IPS-18c (cell line): ENCODE results near the gene KIF26B.
"Not testable (repeated sequence)": the region's sequence is repeated elsewhere in the genome, so short reads cannot be mapped to it uniquely, and the experiment has no call there.

Experiments
- H3K4me3 ChIP-seq: 2 replicates; pipeline ENCODE4 v1.7.0; 2013; ENCODE audit warnings: low read depth, mild to moderate bottlenecking, low read length, moderate library complexity; ENCODE audit not compliant: insufficient read depth
- H3K9me3 ChIP-seq: one replicate; pipeline ENCODE4 v1.6.1; 2013; ENCODE audit warnings: mild to moderate bottlenecking, low read length, moderate library complexity; ENCODE audit not compliant: control insufficient read depth, insufficient read depth

KIF26B gene

DNA sequence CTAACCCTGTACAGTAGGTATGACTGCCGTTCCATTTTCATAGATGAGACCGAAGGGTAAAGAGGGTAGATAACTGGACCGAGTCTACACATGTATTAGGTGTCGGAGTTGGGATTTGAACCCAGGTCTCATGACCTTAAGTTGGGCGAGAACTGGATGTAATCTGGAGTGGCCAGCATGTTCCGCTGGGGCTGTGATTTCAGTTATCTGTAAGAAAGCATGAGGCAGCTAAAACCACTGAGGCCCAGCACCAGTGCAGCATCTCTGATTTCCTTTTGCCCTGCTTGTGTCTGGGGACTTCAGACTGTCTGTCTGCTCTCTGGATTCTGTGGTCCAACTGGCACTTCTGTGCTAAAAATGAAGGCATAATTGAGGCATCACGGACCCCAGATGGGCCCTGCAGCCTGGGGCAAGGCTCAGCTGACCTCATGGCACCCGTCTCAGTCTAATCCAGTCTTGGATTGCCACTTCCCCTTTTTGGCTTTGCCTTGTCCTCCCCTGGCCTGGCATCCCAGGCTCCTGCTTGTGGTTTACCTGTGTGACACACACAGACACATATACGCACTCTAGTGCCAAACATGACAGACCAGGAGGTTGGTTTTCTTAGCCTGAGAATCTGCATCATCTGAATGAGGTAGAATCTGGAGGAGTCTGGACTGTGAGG is 180.2 kb downstream of the KIF26B start:
- H3K4me3 ChIP-seq: no peak overlapping the region

DNA sequence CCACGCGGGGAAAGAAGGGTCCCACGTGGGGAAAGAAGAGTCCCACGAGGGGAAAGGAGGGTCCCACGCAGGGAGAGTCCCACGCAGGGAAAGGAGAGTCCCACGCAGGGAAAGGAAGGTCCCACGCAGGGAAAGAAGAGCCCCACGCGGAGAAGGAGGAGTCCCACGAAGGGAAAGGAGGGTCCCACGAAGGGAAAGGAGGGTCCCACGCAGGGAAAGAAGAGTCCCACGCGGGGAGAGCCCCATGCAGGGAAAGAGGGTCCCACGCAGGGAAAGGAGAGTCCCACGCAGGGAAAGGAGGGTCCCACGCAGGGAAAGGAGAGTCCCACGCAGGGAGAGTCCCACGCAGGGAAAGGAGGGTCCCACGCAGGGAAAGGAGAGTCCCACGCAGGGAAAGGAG is 180.9 kb downstream of the KIF26B start:
- H3K4me3 ChIP-seq, H3K9me3 ChIP-seq: not testable (repeated sequence)

More for the DNA sequence above, 180.2 kb downstream of the KIF26B start:
- no peaks in the 10 kb centered on the region for H3K9me3 ChIP-seq

DNA sequence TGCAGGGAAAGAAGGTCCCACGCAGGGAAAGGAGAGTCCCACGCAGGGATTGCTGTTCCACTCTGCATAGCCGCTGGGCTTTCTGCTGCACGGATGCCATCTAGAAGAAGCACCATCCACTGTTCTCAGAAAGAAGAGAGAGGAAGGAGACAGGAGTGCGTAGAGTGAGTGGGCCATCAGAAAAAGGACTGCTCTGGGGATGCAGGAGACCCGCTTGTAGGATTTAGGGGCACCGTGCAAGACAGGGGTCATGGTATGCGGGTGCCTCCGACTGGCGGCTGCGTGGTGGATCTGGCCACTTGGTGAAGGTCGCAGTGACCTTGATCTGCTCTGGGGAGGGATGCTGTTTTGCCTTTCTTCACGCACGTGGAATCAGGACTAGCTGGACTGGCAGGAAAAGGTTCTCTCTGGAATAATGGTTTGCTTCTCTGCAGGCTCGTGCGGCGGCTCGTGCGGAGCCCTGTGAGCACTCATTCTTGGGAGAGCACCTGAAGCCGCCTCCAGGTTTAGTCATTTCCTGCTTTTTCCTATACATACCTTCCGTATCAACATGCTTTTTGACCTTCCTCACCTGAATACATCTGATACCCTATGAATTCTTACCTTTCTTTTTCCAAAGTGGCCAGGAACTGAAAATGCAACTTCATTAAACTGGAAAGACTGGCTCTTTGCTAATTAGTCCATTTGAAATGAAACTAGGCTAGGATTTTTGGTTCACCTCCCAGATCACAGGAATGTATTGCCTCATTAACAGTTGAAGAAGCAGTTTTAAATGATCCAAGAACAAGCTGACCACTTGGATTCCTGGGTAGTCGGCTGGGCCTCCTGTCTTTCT is 181.6 kb downstream of the KIF26B start:
- Histone ChIP-seq H3K9me3 (no peaks in the 10 kb centered on the region), H3K4me3 (no peak overlapping the region)

DNA sequence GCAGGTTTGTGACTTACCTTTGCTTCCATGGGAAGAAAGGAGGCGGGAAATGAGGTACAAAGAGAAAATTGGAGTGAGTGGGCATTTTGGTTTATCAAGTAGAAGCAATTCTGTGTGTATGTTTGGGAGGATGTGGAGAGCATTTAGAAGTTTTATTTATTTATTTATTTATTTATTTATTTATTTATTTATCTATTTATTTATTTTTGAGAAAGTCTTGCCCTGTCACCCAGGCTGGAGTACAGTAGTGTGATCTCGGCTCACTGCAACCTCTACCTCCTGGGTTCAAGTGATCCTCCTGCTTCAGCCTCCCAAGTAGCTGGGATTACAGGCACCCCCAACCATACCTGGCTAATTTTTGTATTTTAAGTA is 182.2 kb downstream of the KIF26B start:
- H3K4me3 ChIP-seq, H3K9me3 ChIP-seq: not testable (repeated sequence)

DNA sequence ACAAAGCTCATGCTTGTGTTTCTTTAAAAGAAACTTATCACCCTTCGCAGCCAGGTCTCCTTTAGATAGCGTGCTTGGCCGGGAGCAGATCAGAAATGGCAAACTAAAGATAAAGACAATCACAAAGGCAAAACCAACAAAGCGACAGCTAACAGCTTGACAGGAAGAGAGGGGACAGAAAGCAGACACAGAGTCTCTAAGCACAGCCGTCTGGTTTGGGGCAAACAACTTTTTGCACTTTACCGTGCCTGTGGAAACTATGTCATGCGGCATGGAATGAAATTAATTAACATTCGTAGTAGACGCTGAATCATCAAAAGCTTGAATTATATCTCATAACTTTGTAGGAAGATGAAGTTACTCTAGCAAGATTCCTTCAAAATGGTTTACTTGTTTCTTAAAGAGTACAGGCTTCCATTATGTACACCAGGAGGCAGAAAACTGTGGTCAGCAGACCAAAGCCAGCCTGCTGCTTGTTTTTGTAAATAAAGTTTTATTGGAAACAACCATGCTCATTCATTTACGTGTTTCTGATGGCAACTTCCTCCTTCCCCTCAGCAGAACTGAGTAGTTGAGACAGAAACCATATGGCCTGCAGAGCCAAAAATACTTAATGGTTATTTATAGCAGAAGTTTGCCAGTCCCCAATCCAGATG is 183.2 kb downstream of the KIF26B start:
- H3K9me3 ChIP-seq: no peaks in the 10 kb centered on the region
- H3K4me3 ChIP-seq: no peak overlapping the region

DNA sequence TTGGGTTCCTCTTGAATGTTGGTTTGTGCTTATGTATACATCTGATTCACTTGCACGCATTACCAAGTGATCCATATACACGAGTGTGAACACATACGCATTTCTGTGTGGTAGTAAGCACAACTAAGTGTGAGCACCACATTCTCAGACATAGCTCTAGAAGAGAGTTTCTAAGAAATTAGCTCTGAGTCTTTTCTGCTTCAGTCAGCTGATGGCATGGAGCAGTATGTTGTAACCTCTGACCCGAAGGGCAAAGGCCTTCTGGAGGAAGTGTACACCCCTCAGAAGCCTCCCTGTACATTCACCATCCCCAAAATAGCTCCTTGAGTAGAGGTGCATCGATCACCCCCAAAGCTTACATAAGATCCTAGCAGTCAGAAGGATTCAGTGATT is 183.7 kb downstream of the KIF26B start:
- Histone ChIP-seq H3K4me3 (no peak overlapping the region), H3K9me3 (no peaks in the 10 kb centered on the region)

DNA sequence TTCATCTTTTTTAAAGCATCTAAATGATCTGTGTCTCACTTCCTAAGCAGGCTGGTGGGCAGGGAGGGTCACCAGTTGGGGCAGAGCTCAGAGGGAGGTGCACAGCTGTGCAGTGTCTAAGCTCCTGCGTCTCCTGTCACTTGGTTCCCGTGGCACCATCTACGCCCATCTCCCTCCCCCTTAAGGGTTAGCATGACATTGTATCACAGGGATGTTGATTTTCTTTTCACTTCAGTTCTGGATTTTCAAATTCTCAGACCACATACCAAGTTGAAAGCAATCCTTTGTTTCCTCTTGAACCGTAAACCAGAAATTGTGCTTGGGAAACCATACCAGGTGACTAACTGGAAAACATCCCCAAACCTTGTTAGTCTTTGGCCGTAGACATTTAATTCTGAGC is 187.0 kb downstream of the KIF26B start:
- Histone ChIP-seq H3K4me3 (no peak overlapping the region), H3K9me3 (no peaks in the 10 kb centered on the region)

DNA sequence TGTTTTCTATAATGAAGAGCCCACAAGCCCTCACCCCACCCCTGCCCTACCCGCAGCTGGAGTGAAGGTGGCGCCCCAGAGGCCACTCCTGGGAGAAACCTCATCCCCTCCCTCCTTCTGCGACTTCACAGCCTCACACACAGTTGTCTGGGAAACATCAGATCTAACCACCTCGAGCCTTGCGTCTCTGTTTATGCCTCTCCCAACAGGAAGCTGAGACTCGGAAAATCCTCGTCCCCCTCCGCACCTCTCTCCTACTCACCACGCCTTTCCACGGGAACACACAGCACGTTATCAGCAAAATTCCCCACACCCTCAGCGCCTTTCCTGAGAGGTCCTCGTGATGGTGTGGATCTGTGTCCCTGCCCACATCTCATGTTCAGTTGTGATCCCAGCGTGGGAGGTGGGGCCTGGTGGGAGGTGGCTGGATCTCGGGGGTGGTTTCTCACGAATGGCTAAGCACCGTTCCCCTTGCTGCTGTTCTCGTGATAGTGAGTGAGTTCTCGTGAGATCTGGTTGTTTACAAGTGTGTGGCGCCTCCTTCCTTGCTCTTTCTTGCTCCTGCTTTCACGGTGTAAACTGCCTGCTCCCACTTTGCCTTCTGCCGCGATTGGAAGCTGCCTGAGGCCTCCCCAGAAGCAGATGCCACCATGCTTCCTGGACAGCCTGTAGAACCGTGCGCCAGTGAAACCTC is 190.6 kb downstream of the KIF26B start:
- Histone ChIP-seq H3K4me3 (no peak overlapping the region), H3K9me3 (no peaks in the 10 kb centered on the region)

DNA sequence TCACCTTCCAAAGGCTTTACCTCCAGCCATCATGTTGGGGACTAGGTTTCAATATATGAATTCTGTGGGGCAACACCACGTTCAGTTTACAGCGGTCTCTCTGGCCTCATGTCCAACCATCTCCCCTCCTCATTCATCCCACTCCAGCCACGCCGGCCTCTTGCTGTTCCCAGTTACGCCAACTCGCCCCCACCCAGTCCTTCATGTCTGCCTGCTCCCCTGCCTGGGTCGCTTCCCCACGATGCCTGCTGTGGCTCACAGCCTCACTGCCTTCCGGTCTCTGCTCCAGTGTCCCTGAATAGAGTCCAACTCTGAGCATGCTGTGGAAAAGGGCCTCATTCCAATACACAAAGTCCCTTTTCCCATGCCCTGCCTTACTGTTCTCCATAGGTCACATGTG is 193.8 kb downstream of the KIF26B start:
- H3K4me3 ChIP-seq: no peak overlapping the region
- H3K9me3 ChIP-seq: no peaks in the 10 kb centered on the region

DNA sequence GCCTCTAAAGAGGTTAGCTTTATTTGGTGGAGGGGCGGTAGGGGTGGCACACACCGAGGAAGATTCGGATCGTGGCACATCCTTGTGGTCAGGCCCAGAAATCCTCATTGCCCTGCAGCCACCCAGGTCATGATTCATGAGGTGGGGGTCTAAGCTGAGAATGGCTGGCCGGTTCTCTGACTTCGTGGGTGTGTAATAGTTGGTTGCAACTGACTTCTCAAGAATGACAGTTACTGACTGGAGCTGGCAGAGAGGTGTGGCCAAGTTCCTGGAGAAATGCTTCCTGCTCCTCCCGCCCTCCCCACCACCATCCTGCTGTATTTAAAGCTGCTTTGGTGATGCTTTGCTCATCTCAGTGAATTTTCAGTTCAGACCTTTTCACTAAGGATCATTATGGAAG is 198.6 kb downstream of the KIF26B start:
- H3K9me3 ChIP-seq: no peaks in the 10 kb centered on the region
- H3K4me3 ChIP-seq: no peak overlapping the region

DNA sequence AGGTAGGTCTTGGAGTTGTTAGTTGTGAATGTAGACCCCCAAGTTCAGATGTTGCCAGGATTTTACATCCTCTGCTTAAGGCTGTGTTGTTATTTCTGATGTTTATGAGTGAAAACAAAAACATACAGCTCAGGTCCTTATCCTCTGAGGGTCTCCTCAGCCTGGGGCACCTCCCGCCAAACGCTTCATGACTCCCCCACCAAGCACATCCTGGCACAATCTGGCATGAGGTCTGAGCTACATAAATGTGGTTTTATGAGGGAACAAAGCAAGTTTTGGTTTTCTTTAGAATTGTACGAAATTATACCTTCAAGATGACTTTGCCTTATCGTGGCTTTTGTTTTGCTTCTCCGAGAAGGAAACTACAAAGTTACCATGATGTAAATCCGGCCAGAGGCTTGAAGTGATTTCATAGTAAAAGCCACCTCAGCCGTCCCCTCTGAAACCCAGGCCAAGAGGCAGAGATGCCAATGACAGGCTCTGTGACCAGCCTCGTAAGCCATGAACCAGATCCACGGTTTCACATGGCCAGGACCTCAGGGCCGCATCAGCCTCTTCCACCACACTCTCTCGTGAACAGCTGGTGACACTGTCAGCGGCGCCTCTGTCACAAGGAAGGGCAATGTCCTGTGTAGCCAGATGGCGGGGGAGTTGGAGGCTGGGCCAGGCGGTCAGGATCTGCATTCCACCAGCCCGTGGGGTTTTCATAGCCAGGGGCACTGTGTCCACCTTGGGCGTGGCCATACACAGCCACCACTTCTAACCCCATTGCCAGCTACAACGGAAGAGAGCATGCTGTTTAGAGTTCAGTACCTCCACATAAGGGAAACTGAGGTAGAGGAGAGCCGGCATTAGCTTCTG is 199.4 kb downstream of the KIF26B start:
- no peak overlapping the region for H3K4me3 ChIP-seq
- no peaks in the 10 kb centered on the region for H3K9me3 ChIP-seq

DNA sequence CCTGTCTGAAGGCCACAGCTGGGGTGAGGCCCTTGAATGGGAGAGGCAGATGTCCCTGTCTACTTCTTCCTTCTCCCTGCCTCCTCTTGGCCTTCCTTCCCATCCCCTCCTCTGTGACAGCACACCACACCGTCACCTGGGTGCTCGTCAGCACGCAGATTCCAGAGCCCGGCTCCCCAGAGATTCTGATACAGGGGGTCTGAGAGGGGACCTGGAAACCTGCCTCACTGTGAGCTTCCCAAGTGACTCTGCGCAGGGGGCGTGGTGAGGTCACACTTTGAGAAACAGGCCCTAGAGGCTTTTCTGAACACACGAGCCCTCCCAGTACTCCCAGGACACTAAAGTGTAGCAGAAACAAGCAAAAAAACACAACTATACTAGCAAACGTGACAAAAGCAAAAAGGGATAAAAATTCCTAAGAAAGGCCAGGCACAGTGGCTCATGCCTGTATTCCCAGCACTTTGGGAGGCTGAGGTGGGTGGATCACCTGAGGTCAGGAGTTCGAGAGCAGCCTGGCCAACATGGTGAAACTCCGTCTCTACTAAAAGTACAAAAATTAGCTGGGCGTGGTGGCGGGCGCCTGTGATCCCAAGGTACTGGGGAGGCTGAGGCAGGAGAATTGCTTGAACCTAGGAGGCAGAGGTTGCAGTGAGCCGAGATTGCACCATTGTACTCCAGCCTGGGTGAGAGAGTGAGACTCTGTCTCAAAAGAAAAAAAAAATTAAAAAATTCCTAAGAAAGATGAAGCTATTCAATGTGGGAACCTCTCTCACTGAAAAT is 201.3 kb downstream of the KIF26B start:
- H3K9me3 ChIP-seq, H3K4me3 ChIP-seq: not testable (repeated sequence)

DNA sequence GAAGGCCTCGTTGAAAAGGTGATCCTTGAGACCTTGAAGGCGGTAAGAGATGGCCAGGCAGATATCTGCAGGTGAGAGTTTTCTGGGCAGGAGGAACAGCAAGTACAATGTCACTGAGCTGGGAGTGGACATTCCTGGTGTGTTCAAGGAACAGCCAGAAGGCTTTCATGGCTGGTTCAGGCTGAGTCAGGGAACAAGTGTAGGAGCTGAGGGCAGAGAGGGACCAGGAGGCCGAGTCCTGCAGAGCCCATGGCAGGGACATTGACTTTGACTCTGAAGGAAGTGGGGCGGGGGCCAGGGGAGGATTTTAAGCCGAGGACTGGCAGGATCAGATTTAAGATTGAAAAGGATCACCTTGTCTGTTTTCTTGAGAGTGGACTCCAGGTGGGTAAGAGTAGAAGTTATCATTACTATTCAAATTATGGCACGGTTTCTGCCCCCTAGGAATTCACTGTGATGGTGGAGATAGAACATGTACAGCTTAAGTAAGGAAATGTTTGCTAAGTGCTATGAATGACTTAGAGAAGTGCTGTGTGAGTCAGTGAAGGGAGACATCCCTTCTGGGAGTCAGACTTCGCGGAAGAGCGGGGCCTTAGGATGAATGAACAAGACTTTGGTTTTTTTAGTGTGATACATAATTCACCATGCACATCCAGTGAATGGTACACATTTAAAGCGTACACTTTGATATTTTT is 202.3 kb downstream of the KIF26B start:
- H3K9me3 ChIP-seq: no peaks in the 10 kb centered on the region

DNA sequence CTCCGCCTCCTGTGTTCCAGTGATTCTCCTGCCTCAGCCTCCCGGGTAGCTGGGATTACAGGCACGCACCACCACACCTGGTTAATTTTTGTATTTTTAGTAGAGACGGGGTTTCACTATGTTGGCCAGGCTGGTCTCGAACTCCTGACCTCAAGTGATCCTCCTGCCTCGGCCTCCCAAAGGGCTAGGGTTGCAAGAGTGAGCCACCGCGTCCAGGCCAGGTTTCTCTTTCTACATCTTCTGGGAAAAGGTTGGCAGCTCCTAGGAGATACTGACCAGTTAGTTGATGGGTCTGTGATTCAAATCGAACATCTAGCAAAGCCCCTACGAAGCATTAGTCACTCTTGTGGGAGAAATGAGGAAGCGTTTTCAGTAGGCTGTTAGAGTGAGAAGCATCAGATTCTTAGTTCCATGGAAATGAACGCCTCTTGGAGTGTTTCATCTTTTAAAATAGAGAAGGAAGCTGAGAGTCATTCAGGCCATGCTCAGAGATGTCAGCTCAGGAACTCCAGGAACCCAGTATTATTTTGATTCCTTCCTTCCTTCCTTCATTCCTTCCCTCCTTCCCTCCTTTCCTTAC is 204.4 kb downstream of the KIF26B start:
- not testable (repeated sequence) for H3K4me3 ChIP-seq, H3K9me3 ChIP-seq

More for the DNA sequence above, 202.3 kb downstream of the KIF26B start:
- H3K4me3 ChIP-seq: no peak overlapping the region

DNA sequence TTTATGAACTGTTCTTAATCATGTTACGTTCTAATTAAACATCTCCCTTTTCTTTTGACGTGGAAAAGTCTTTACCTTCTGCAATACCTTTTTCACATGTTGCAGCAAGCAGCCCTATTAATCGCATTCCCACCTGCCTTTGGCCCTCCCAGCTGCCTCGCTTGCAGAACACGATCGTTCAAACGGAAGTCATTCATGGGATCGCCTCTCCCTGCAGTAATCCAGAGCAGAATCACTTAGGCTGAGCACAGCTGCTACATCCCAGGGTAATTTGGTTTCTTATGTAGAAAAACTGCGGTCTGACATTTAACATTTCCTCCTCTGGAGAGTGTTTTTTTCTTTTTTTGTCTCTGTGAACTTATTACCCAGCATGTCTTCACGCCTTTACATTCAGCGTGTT is 206.3 kb downstream of the KIF26B start:
- no peaks in the 10 kb centered on the region for H3K9me3 ChIP-seq
- no peak overlapping the region for H3K4me3 ChIP-seq
